ENCODE results near the gene MAD1L1. TPM values are rescaled to one million over a fixed set of nuclear protein-coding genes. Genes with fewer than 3 reads are reported as not detected.

Gene MAD1L1
- total and polyA plus RNA-seq, 4 donors = 12.8 to 20.7 (median 16.5) TPM

- WGBS = 98% methylated on average over 21 of the region's 21 CpGs
- Histone ChIP-seq H3K27ac (ENCODE audit: low read depth in 1 of 2, low read length in 2 of 2) (no peak overlapping the region), H3K27me3 (ENCODE audit: control insufficient read depth in 4 of 4, insufficient read depth in 4 of 4, low read length in 3 of 4) (no peaks in the 10 kb centered on the region), H3K4me3 (ENCODE audit: low read depth in 1 of 3, low read length in 3 of 3) (no peak overlapping the region), H3K4me1 (ENCODE audit: control insufficient read depth in 4 of 4, insufficient read depth in 4 of 4, low read length in 3 of 4) (no peaks in the 10 kb centered on the region), H3K36me3 (ENCODE audit: control insufficient read depth in 4 of 4, insufficient read depth in 3 of 4, low read depth in 1 of 4, low read length in 3 of 4) (no peaks in the 10 kb centered on the region), H3K9me3 (ENCODE audit: control insufficient read depth in 4 of 4, low read length in 3 of 4) (no peaks in the 10 kb centered on the region), H3K9ac (ENCODE audit: low read depth in 1 of 2, low read length in 2 of 2) (no peak overlapping the region)
- TF ChIP-seq FOXA1 (IDR thresholded peaks at IDR 0.05) = no peak
- no peak for TF ChIP-seq EGR1 (IDR thresholded peaks at IDR 0.05; ENCODE audit: low read depth in 2 of 2)
- DNase-seq (ENCODE audit: low spot score) = no peak
Measured at GRCh38 chr7:1944619-1945210, 288.0 kb downstream of the MAD1L1 start.

GRCh38 chr7:1943933-1944618 lies 288.7 kb downstream of the MAD1L1 start:
- Histone ChIP-seq H3K27me3 (ENCODE audit: control insufficient read depth in 4 of 4, insufficient read depth in 4 of 4, low read length in 3 of 4) (no peaks in the 10 kb centered on the region), H3K4me1 (ENCODE audit: control insufficient read depth in 4 of 4, insufficient read depth in 4 of 4, low read length in 3 of 4) (no peaks in the 10 kb centered on the region), H3K27ac (ENCODE audit: low read depth in 1 of 2, low read length in 2 of 2) (no peak overlapping the region), H3K4me3 (ENCODE audit: low read depth in 1 of 3, low read length in 3 of 3) (no peak overlapping the region), H3K9ac (ENCODE audit: low read depth in 1 of 2, low read length in 2 of 2) (no peak overlapping the region), H3K9me3 (ENCODE audit: control insufficient read depth in 4 of 4, low read length in 3 of 4) (no peaks in the 10 kb centered on the region), H3K36me3 (ENCODE audit: control insufficient read depth in 4 of 4, insufficient read depth in 3 of 4, low read depth in 1 of 4, low read length in 3 of 4) (no peaks in the 10 kb centered on the region)
- no peak for DNase-seq (ENCODE audit: low spot score)
- TF ChIP-seq HNF4A (conservative IDR thresholded peaks at IDR 0.05) (no peak), SP1 (IDR thresholded peaks at IDR 0.05) (no peak), ATF3 (IDR thresholded peaks at IDR 0.05) (no peak), EGR1 (IDR thresholded peaks at IDR 0.05; ENCODE audit: low read depth in 2 of 2) (no peak), RXRA (IDR thresholded peaks at IDR 0.05) (no peak), JUND (IDR thresholded peaks at IDR 0.05) (no peak), ZBTB33 (IDR thresholded peaks at IDR 0.05) (no peak), REST (IDR thresholded peaks at IDR 0.05) (no peak), NR2F2 (IDR thresholded peaks at IDR 0.05) (no peak), MAX (IDR thresholded peaks at IDR 0.05) (no peak), YY1 (IDR thresholded peaks at IDR 0.05) (no peak), GABPA (IDR thresholded peaks at IDR 0.05 in 1 of 2, conservative IDR thresholded peaks at IDR 0.05 in 1 of 2) (no peak), RAD21 (IDR thresholded peaks at IDR 0.05) (no peak), FOXA1 (IDR thresholded peaks at IDR 0.05) (no peak), HNF4G (IDR thresholded peaks at IDR 0.05) (no peak), FOXA2 (IDR thresholded peaks at IDR 0.05) (no peak), TAF1 (conservative IDR thresholded peaks at IDR 0.05) (no peak), CTCF (IDR thresholded peaks at IDR 0.05; ENCODE audit: low read depth, low read length, missing input control) (no peak)
- WGBS = 74% methylated on average over 25 of the region's 25 CpGs
